WERI-Rb-1 (cell line): ENCODE data around the gene MPND.

Source experiments
- DNase-seq: peaks from one replicate; pipeline ENCODE4 v3.0.0-alpha.2; 2020
- H3K27ac ChIP-seq: fragments of 250-450 bp; sonication (Bioruptor Pico); 2 replicates; pipeline ENCODE4 v1.5.1; 2020; ENCODE audit warnings: mild to moderate bottlenecking, moderate library complexity
- H3K27me3 ChIP-seq: fragments of 250-450 bp; sonication (Bioruptor Pico); 2 replicates; pipeline ENCODE4 v1.5.1; 2021; ENCODE audit warnings: mild to moderate bottlenecking, low read depth, moderate library complexity; ENCODE audit not compliant: insufficient read depth, severe bottlenecking
- H3K36me3 ChIP-seq: fragments of 250-450 bp; sonication (Bioruptor Pico); 2 replicates; pipeline ENCODE4 v1.5.1; 2020; ENCODE audit warnings: mild to moderate bottlenecking, moderate library complexity
- H3K4me3 ChIP-seq: 2 replicates; pipeline ENCODE4 v1.5.1; 2011; ENCODE audit warnings: low read depth, mild to moderate bottlenecking, control low read depth, low read length
- H3K9me3 ChIP-seq: fragments of 250-450 bp; sonication (Bioruptor Pico); 2 replicates; pipeline ENCODE4 v1.5.1; 2021; ENCODE audit warnings: mild to moderate bottlenecking, moderate library complexity; ENCODE audit not compliant: severe bottlenecking
- TF ChIP-seq, protein P1 (sequence below): IDR thresholded peaks from 2 replicates; pipeline ENCODE4 v1.5.1; 2011; ENCODE audit warnings: low read depth, mild to moderate bottlenecking, control low read depth, inconsistent platforms, low read length

The MPND gene

DNA sequence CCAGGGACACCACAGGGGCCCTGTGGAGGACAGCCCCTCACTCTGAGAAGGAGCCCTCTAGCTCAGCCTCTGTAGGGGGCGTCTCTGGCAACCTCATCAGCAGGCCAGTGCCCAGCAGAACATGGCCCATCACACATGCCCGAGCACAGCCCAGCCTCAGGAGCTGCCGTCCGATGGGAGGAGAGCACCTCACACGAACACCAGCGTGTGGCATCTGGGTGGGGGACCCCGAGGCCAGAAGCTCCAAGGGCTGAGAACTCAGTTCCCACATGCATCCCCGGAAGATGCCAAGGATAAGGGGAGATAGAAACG, 45.7 kb downstream of the MPND start:
- Histone ChIP-seq H3K4me3 (no peak overlapping the region), H3K36me3 (peaks cover 37% of the 10 kb centered on the region), H3K27ac (no peak overlapping the region), H3K27me3 (no peaks in the 10 kb centered on the region), H3K9me3 (no peaks in the 10 kb centered on the region)
- DNase-seq: no peak
- TF ChIP-seq, protein P1, sequence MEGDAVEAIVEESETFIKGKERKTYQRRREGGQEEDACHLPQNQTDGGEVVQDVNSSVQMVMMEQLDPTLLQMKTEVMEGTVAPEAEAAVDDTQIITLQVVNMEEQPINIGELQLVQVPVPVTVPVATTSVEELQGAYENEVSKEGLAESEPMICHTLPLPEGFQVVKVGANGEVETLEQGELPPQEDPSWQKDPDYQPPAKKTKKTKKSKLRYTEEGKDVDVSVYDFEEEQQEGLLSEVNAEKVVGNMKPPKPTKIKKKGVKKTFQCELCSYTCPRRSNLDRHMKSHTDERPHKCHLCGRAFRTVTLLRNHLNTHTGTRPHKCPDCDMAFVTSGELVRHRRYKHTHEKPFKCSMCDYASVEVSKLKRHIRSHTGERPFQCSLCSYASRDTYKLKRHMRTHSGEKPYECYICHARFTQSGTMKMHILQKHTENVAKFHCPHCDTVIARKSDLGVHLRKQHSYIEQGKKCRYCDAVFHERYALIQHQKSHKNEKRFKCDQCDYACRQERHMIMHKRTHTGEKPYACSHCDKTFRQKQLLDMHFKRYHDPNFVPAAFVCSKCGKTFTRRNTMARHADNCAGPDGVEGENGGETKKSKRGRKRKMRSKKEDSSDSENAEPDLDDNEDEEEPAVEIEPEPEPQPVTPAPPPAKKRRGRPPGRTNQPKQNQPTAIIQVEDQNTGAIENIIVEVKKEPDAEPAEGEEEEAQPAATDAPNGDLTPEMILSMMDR: no peak

DNA sequence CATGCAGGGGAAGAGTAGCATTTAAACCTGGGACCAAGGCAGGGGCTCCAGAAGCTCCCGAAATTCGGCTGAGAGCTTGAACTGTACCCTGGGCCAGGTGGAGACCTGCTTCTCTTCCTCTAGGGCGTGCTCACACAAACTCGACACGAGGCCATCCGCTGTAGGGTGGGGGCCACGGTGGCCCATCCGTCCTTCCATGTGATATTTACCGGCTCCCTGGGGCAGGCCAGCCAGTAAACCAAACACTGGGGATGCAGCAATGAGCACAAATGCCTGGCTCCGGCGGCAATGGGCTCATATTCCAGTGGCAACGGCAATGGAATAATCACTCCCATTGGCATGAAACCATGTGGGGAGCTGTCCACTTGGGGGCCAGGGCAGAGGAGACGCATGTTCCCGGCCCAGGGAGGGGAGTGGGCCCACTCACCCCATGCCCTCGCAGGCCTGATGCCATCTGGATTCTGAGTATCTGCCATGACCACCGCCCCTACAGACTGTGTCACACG, 46.2 kb downstream of the MPND start:
- Histone ChIP-seq H3K36me3 (peaks cover 40% of the 10 kb centered on the region), H3K9me3 (no peaks in the 10 kb centered on the region), H3K27me3 (no peaks in the 10 kb centered on the region), H3K27ac (peak overlapping the region; percentile 63), H3K4me3 (no peak overlapping the region)
- TF ChIP-seq, protein P1: no peak
- no peak for DNase-seq

DNA sequence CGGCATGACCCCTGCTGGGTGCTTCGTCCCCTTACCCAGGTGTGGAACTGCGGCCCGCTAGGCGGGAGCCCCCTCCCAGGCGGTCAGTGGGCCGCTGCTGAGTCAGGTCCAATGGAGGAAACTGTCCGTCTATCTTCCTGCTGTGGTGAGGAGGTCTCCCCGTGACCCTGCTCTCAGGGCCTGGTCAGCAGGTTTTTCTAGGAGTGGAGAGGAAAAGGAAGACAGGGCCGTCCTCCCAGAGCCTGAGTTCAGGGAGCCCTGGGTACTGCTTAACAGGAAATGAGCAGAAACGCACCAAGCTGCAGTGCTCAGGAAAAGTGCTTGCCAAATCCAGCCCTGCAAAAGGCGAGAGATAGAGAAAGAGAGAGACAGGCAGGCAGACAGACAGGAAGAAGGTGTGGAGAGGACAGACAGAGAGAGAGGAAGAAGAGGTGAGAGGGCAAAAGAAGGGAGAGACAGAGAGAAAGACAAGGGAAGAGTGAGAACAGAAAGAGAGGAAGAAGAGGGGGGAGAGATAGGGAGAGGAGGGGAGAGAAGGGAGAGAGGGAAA, 46.7 kb downstream of the MPND start:
- no peak overlapping the region for H3K4me3 ChIP-seq
- H3K36me3 ChIP-seq: peaks cover 44% of the 10 kb centered on the region
- no peaks in the 10 kb centered on the region for H3K27me3 ChIP-seq
- no peaks in the 10 kb centered on the region for H3K9me3 ChIP-seq
- H3K27ac ChIP-seq: peak overlapping the region; percentile 63
- no peak for DNase-seq
- TF ChIP-seq, protein P1: no peak

DNA sequence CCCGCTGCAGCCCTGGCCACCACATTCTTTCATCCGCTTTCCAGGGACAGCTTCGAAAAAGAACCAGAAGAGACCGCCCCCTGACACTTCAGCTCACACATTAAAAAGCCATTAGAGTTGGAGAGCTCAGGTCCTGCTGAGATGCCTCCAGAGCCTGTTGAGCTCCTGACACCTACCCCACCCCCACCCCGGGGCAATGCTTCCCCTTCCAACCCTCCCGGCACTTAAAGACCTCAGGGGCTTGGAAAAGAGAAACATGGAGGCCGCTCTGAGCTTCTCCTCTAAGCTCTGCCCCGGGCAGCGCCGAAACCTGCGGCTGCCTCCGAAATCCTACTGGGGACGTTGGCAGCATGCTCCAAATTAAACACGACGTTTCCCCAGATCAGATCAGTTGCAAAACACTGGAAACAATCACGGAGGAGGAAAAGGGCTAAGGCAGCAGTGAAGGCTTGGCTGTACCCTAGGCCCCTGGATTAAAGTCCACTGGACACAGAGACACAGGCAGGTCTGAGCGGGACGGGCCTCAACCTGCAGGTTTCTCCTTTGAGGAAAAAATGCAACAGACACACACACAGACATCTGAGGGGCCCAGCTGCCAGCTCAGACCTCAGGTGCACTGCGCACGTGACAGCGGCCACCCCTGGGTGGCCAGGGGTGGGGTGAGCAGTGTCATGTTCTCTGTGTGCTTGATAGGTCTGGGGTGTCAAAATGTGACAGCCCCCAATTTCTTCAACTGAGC, 47.4 kb downstream of the MPND start:
- DNase-seq: peak; percentile 53
- no peaks in the 10 kb centered on the region for H3K9me3 ChIP-seq
- H3K36me3 ChIP-seq: peaks cover 50% of the 10 kb centered on the region
- no peak overlapping the region for H3K4me3 ChIP-seq
- H3K27me3 ChIP-seq: no peaks in the 10 kb centered on the region
- TF ChIP-seq, protein P1: no peak
- peak overlapping the region; percentile 63 for H3K27ac ChIP-seq

DNA sequence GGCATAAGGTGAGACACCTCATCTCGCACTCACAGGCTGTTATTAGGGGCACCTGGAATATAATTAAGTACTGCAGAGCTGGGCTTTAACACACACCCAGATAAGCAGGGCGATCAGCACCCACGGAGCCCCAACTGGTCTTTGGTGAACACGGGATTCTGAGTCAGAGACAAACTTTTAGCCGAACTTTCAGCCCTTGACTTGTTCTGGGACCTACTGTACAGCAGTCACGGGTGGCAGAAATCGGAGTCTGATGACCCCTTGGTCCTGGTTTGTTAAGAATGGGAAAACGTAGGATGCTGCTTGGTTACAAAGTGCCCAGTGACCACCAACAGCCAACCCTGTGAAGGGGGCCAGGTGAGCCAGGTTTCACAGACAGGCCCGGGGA, 47.9 kb downstream of the MPND start:
- DNase-seq: no peak
- no peak overlapping the region for H3K4me3 ChIP-seq
- H3K27me3 ChIP-seq: no peaks in the 10 kb centered on the region
- TF ChIP-seq, protein P1: no peak
- no peaks in the 10 kb centered on the region for H3K9me3 ChIP-seq
- peaks cover 55% of the 10 kb centered on the region for H3K36me3 ChIP-seq
- peak overlapping the region; percentile 63 for H3K27ac ChIP-seq
